GM12878 (cell line): ENCODE results near the gene TPH2. TPM values are rescaled to one million over a fixed set of nuclear protein-coding genes. Genes with fewer than 3 reads are reported as not detected.

Source experiments
- ATAC-seq: fragments of 200-7000 bp; cut with Tn5 transposase; 3 replicates; pipeline ENCODE4 v1.9.1; 2020; ENCODE audit warnings: mild to moderate bottlenecking, moderate library complexity
- BruUV-seq: library from RNA; stranded (reverse); fragments of 400-500 nt; replicated peaks from 2 replicates; lab custom pipeline; 2021; lab: Mats Ljungman, UMichigan
- CTCF ChIA-PET: fragments of 300-600 bp; sonication (Branson Sonifier 250); formaldehyde crosslinking; extraction: SDS; loops from one replicate; lab custom pipeline; 2021; ENCODE audit warnings: inconsistent platforms; lab: Yijun Ruan, JAX
- POLR2A ChIA-PET: fragments of 350-600 bp; formaldehyde crosslinking; extraction: SDS; loops from one replicate; lab custom pipeline; 2021; ENCODE audit warnings: inconsistent platforms; lab: Charles Lee
- RAD21 ChIA-PET: fragments of 300-600 bp; sonication (Branson Sonifier 250); formaldehyde crosslinking; loops from one replicate; lab custom pipeline; 2023; ENCODE audit warnings: antibody characterized with exemption; ENCODE audit not compliant: unreplicated experiment; lab: Charles Lee
- SMC1A ChIA-PET: fragments of 300-600 bp; sonication (Branson Sonifier 250); formaldehyde crosslinking; loops from one replicate; lab custom pipeline; 2023; ENCODE audit not compliant: unreplicated experiment, uncharacterized antibody; lab: Charles Lee
- DNase-seq: peaks from one replicate; pipeline ENCODE4 v3.0.0-alpha.2; 2011; ENCODE audit warnings: low read depth, low spot score
- FAIRE-seq: peaks from 3 replicates; lab custom pipeline; 2011; peaks lifted over from hg19 to GRCh38; lab: Jason Lieb, UNC
- H2AFZ ChIP-seq: 2 replicates; pipeline ENCODE4 v1.6.0; 2011; ENCODE audit warnings: low read depth, low read length, control low read depth; ENCODE audit not compliant: control insufficient read depth
- H3K27ac ChIP-seq: 2 replicates; pipeline ENCODE4 v1.5.1; 2011; ENCODE audit warnings: control low read depth; ENCODE audit not compliant: control insufficient read depth, insufficient read depth
- H3K27me3 ChIP-seq, 2 experiments: replicated peaks in 1 of 2; 2 replicates each; pipeline versions ENCODE4 v1.6.0 to v1.6.1; 2011; ENCODE audit warnings: low read length in 1 of 2; ENCODE audit not compliant: control insufficient read depth in 2 of 2, insufficient read depth in 2 of 2
- H3K36me3 ChIP-seq, 2 experiments: 2 replicates each; pipeline ENCODE4 v1.5.1; 2011; ENCODE audit warnings: low read length in 1 of 2; ENCODE audit not compliant: control insufficient read depth in 2 of 2, insufficient read depth in 2 of 2
- H3K4me1 ChIP-seq: 2 replicates; pipeline ENCODE4 v1.6.1; 2011; ENCODE audit warnings: mild to moderate bottlenecking, low read length, moderate library complexity, mixed read lengths; ENCODE audit not compliant: control insufficient read depth, insufficient read depth
- H3K4me2 ChIP-seq: 2 replicates; pipeline ENCODE4 v1.6.0; 2011; ENCODE audit warnings: control low read depth; ENCODE audit not compliant: control insufficient read depth, insufficient read depth
- H3K4me3 ChIP-seq: fragments of 200-600 bp; sonication (generic); 2 replicates; pipeline ENCODE4 v1.5.1; 2016
- H3K79me2 ChIP-seq: 2 replicates; pipeline ENCODE4 v1.6.0; 2011; ENCODE audit warnings: low read length; ENCODE audit not compliant: control insufficient read depth, insufficient read depth
- H3K9ac ChIP-seq: 2 replicates; pipeline ENCODE4 v1.8.0; 2011; ENCODE audit warnings: low read length, control low read depth, mixed read lengths; ENCODE audit not compliant: control insufficient read depth, insufficient read depth
- H3K9me3 ChIP-seq: replicated peaks from 3 replicates; pipeline ENCODE4 v1.5.1; 2011; ENCODE audit warnings: mild to moderate bottlenecking, low read length; ENCODE audit not compliant: control insufficient read depth, insufficient read depth
- H4K20me1 ChIP-seq: 2 replicates; pipeline ENCODE4 v1.6.0; 2011; ENCODE audit not compliant: control insufficient read depth, insufficient read depth
- ASH2L ChIP-seq: fragments of 300-600, 200-600 bp; sonication (generic); IDR thresholded peaks from 2 replicates; pipeline ENCODE4 v1.6.1; 2017; ENCODE audit warnings: low read depth, mild to moderate bottlenecking, borderline replicate concordance
- BCLAF1 ChIP-seq: fragments of 450-650 bp; IDR thresholded peaks from 2 replicates; pipeline ENCODE4 v1.6.1; 2017; ENCODE audit warnings: antibody characterized with exemption, mild to moderate bottlenecking, moderate library complexity
- DPF2 ChIP-seq: fragments of 450-650 bp; IDR thresholded peaks from 2 replicates; pipeline ENCODE4 v1.6.1; 2017; ENCODE audit warnings: mild to moderate bottlenecking
- EP300 ChIP-seq, 2 experiments: fragments of 150-350 bp in 1 of 2; IDR thresholded peaks; 2 replicates each; pipeline ENCODE4 v1.6.1; 2011 to 2012; ENCODE audit warnings: low read depth in 2 of 2, low read length in 2 of 2, borderline replicate concordance in 1 of 2, improper control_type of control experiment in 1 of 2, inconsistent platforms in 1 of 2; ENCODE audit not compliant: control insufficient read depth in 1 of 2
- HSF1 ChIP-seq: fragments of 150-350 bp; IDR thresholded peaks from 2 replicates; pipeline ENCODE4 v1.6.1; 2014; ENCODE audit warnings: mild to moderate bottlenecking, low read depth, low read length
- IKZF1 ChIP-seq: fragments of 450-650 bp; conservative IDR thresholded peaks from 2 replicates; pipeline ENCODE4 v1.6.1; 2017; ENCODE audit warnings: antibody characterized with exemption, mild to moderate bottlenecking
- IKZF2 ChIP-seq, 2 experiments: fragments of 450-650 bp; IDR thresholded peaks; 2 replicates each; pipeline ENCODE4 v1.6.1; 2017; ENCODE audit warnings: mild to moderate bottlenecking in 2 of 2, moderate library complexity in 2 of 2
- MEF2A ChIP-seq: IDR thresholded peaks from 2 replicates; pipeline ENCODE4 v1.6.1; 2011; ENCODE audit warnings: low read depth, mild to moderate bottlenecking, low read length, moderate library complexity; ENCODE audit not compliant: insufficient read depth
- MTA3 ChIP-seq: IDR thresholded peaks from 2 replicates; pipeline ENCODE4 v1.6.1; 2012; ENCODE audit warnings: low read length, inconsistent platforms, borderline replicate concordance
- NR2F1 ChIP-seq: fragments of 450-650 bp; conservative IDR thresholded peaks from 2 replicates; pipeline ENCODE4 v1.6.1; 2017; ENCODE audit warnings: mild to moderate bottlenecking
- PBX3 ChIP-seq: IDR thresholded peaks from 2 replicates; pipeline ENCODE4 v1.6.1; 2011; ENCODE audit warnings: mild to moderate bottlenecking, low read depth, low read length, moderate library complexity; ENCODE audit not compliant: insufficient replicate concordance
- POU2F2 ChIP-seq: IDR thresholded peaks from 3 replicates; pipeline ENCODE4 v1.6.1; 2011; ENCODE audit warnings: low read depth, mild to moderate bottlenecking, low read length, borderline replicate concordance
- RELB ChIP-seq: fragments of 450-650 bp; IDR thresholded peaks from 2 replicates; pipeline ENCODE4 v1.6.1; 2017; ENCODE audit warnings: low read depth, mild to moderate bottlenecking, moderate library complexity
- SUZ12 ChIP-seq: fragments of 200-600 bp; sonication (generic); IDR thresholded peaks from one replicate; pipeline ENCODE4 v1.6.1; 2018; ENCODE audit warnings: antibody characterized with exemption, mild to moderate bottlenecking; ENCODE audit not compliant: unreplicated experiment
- TARDBP ChIP-seq: IDR thresholded peaks from 2 replicates; pipeline ENCODE4 v1.6.1; 2016; ENCODE audit warnings: borderline replicate concordance
- ZBED1 ChIP-seq: IDR thresholded peaks from 2 replicates; pipeline ENCODE4 v1.6.1; 2016; ENCODE audit warnings: borderline replicate concordance
- ZNF217 ChIP-seq: fragments of 450-650 bp; IDR thresholded peaks from 2 replicates; pipeline ENCODE4 v1.6.1; 2017; ENCODE audit warnings: antibody characterized with exemption, mild to moderate bottlenecking
- WGBS: methylation state at CpG from one replicate; pipeline ENCODE4 v1.1.6; 2016; ENCODE audit warnings: low lambda C conversion rate; ENCODE audit not compliant: insufficient replicate concordance, insufficient coverage; ENCODE audit errors: missing lambda C conversion rate; 5-methylcytosine and 5-hydroxymethylcytosine counted together
- in situ Hi-C: fragments of 300-500 bp; cut with MboI; formaldehyde crosslinking; loops from 9 replicates; pipeline ENCODE4 v1.14.3; 2018; ENCODE audit warnings: mixed read lengths
- intact Hi-C: fragments of 100-400 bp; cut with micrococcal nuclease; formaldehyde crosslinking; loops from one replicate; pipeline ENCODE4 v1.14.2; 2022; ENCODE audit not compliant: unreplicated experiment
- polyA plus RNA-seq, 11 experiments: library from polyadenylated mRNA; depleted of rRNA in 4 of 11; unstranded in 6 of 11; stranded (reverse) in 5 of 11; fragments of >200 nt; fragmentation: Nextera tagmentation in 4 of 11; fragmentation: Illumina TruSeq in 1 of 11; extraction: Ambion mirVana in 4 of 11; extraction: Trizol in 1 of 11; gene quantifications; 1 replicate in 1 of 11; 2 replicates in 10 of 11; pipeline versions ENCODE4 v1.2.1 to v1.2.3, GENCODE V29; 2011 to 2016; ENCODE audit warnings: inconsistent platforms in 2 of 11, missing spikeins in 2 of 11, low read depth in 1 of 11
- total RNA-seq, 4 experiments: library from RNA; depleted of rRNA in 3 of 4; stranded (reverse); fragments of >200 nt in 3 of 4; fragmentation: Illumina TruSeq in 1 of 4; extraction: Trizol in 1 of 4; gene quantifications; 2 replicates each; pipeline versions ENCODE4 v1.2.1 to v1.2.3, GENCODE V29; 2013 to 2021

Gene TPH2
- total and polyA plus RNA-seq, 10 of the 15 experiments (the other 5 are each of a cell fraction or from before 2014, with no cell fraction given): not detected

- peak; percentile 94 for ATAC-seq
- intact Hi-C loops (no loop called here), in situ Hi-C loops (loop anchor here (5.0 kb wide), 1 partner anchor 153 kb away; no protein-coding TSS in a partner anchor)
- no peak overlapping the region for H2AFZ ChIP-seq
- no peak overlapping the region for H3K27ac ChIP-seq
- H4K20me1 ChIP-seq: no peaks in the 10 kb centered on the region
- peaks cover 4% of the 10 kb centered on the region; the same call in 2 of the 3 replicates for H3K9me3 ChIP-seq
- POLR2A ChIA-PET: no interaction called here
- no peak overlapping the region for H3K9ac ChIP-seq
- DNase-seq: peak; percentile 38
- CTCF ChIA-PET: interaction anchor here (1.4 kb wide), 1 partner anchor 156 kb away, joined by 5 read pairs; no protein-coding TSS in a partner anchor
- no peaks in the 10 kb centered on the region for H3K36me3 ChIP-seq
- RAD21 ChIA-PET: no interaction called here
- WGBS: under 1% methylated on average over 4 of the region's 4 CpGs
- H3K4me3 ChIP-seq: no peak overlapping the region
- no peaks in the 10 kb centered on the region for H3K4me1 ChIP-seq
- no peaks in the 10 kb centered on the region for H3K27me3 ChIP-seq
- FAIRE-seq: no peak
- H3K4me2 ChIP-seq: no peak overlapping the region
- no TSS peak for BruUV-seq
- SMC1A ChIA-PET: interaction anchor here (0.6 to 1.9 kb wide), 4 partner anchors 9 to 356 kb away, joined by 3 to 4 read pairs (median 3); no protein-coding TSS in a partner anchor
- no peaks in the 10 kb centered on the region for H3K79me2 ChIP-seq
- TF ChIP-seq PBX3 (no peak), RELB (peak; percentile 51; the same call in 1 of the 2 replicates), IKZF1 (no peak), HSF1 (no peak), EP300 (IDR thresholded peaks at IDR 0.05; ENCODE audit: borderline replicate concordance in 1 of 2, control insufficient read depth in 1 of 2, low read depth in 2 of 2, low read length in 2 of 2) (peak in 1 of 2 experiments; percentile 44; a peak in 1 of 4 replicates), BCLAF1 (no peak), DPF2 (0 out of 2 replicates have a peak, but pooled peaks have one; percentile 51), NR2F1 (no peak), POU2F2 (peak; percentile 73; the same call in 2 of the 3 replicates), SUZ12 (no peak), MEF2A (0 out of 2 replicates have a peak, but pooled peaks have one; percentile 26), ASH2L (no peak), MTA3 (peak; percentile 35; the same call in 1 of the 2 replicates), ZNF217 (peak; percentile 78; the same call in 1 of the 2 replicates), ZBED1 (0 out of 2 replicates have a peak, but pooled peaks have one; percentile 42), IKZF2 (IDR thresholded peaks at IDR 0.05) (peak; percentile 34 to 57; a peak in 2 of 4 replicates), TARDBP (no peak)
Observed at GRCh38 chr12:71935594-71935993, 3.1 kb upstream of the TPH2 start.
